NCI-H524 (cell line): Measurements from ENCODE around the gene TRIML1.

Source experiments
- DNase-seq, 2 experiments: peaks; one replicate each; lab custom pipeline; 2025; lab: John Stamatoyannopoulos, UW

Gene TRIML1

GRCh38 chr4:188139141-188139540, at the start of gene TRIML1:
Gene TRIML1, plus strand, starts transcription at chr4:188139441. Its CDS starts 118 bp downstream, at chr4:188139559.
- DNase-seq: no peak

- no peak for DNase-seq
Measured at GRCh38 chr4:188092824-188093223, 46.4 kb upstream of the TRIML1 start.

GRCh38 chr4:188106454-188106853, 32.8 kb upstream of the TRIML1 start:
- DNase-seq: no peak

GRCh38 chr4:188107931-188108843, 31.1 kb upstream of the TRIML1 start:
- DNase-seq: no peak

- DNase-seq: no peak
Measured at GRCh38 chr4:188109157-188109755, 30.0 kb upstream of the TRIML1 start, which contains the start of gene TRIML2. Gene TRIML2, minus strand, starts transcription at chr4:188109603. Its CDS starts 4,235 bp downstream, at chr4:188105368.

GRCh38 chr4:188110036-188110435, 29.2 kb upstream of the TRIML1 start:
- DNase-seq: no peak

- no peak for DNase-seq
Measured at GRCh38 chr4:188110741-188111471, 28.3 kb upstream of the TRIML1 start.

GRCh38 chr4:188111955-188112354, 27.3 kb upstream of the TRIML1 start:
- no peak for DNase-seq

- no peak for DNase-seq
Measured at GRCh38 chr4:188113156-188113555, 26.1 kb upstream of the TRIML1 start.

GRCh38 chr4:188117631-188118324, 21.5 kb upstream of the TRIML1 start:
- DNase-seq: no peak

- no peak for DNase-seq
Measured at GRCh38 chr4:188121530-188121929, 17.7 kb upstream of the TRIML1 start.

- DNase-seq: no peak
Measured at GRCh38 chr4:188127214-188127874, 11.9 kb upstream of the TRIML1 start.

- no peak for DNase-seq
Measured at GRCh38 chr4:188130355-188130754, 8.9 kb upstream of the TRIML1 start.

- no peak for DNase-seq
Measured at GRCh38 chr4:188132232-188132631, 7.0 kb upstream of the TRIML1 start.

GRCh38 chr4:188138227-188138626, 1.0 kb upstream of the TRIML1 start:
- DNase-seq: no peak

- DNase-seq: no peak
Measured at GRCh38 chr4:188139671-188140070, 430 bp downstream of the TRIML1 start.

GRCh38 chr4:188143731-188144130, 4.5 kb downstream of the TRIML1 start:
- no peak for DNase-seq

GRCh38 chr4:188145601-188146000, 6.4 kb downstream of the TRIML1 start:
- no peak for DNase-seq

- no peak for DNase-seq
Measured at GRCh38 chr4:188146618-188147017, 7.4 kb downstream of the TRIML1 start.

GRCh38 chr4:188147176-188147575, 7.9 kb downstream of the TRIML1 start:
- no peak for DNase-seq

GRCh38 chr4:188147776-188148175, 8.5 kb downstream of the TRIML1 start:
- no peak for DNase-seq
